Stomach (tissue), 4 donors: Measurements from ENCODE around the gene PDCD1.
"Not testable (repeated sequence)": the region's sequence is repeated elsewhere in the genome, so short reads cannot be mapped to it uniquely, and the experiment has no call there.

Experiments
- CTCF ChIP-seq, 7 experiments: fragments of 450-650 bp in 4 of 7; fragments of 200-600 bp in 3 of 7; sonication (generic) in 3 of 7; IDR thresholded peaks; one replicate each; pipeline ENCODE4 v1.5.1; 2016 to 2019; ENCODE audit warnings: antibody characterized with exemption in 7 of 7, control low read depth in 2 of 7, mild to moderate bottlenecking in 1 of 7
- POLR2A ChIP-seq, 4 donors: fragments of 450-650 bp; IDR thresholded peaks; one replicate each; pipeline ENCODE4 v1.6.1; 2016; ENCODE audit warnings: antibody characterized with exemption in 4 of 4, control low read depth in 2 of 4, mild to moderate bottlenecking in 1 of 4, moderate library complexity in 1 of 4

GRCh38 chr2:241833756-241834526 is 24.8 kb downstream of the PDCD1 start:
- TF ChIP-seq CTCF, POLR2A (IDR thresholded peaks at IDR 0.05): not testable (repeated sequence)
